HG03196 (cell line): ENCODE measurements around the gene ASGR1.

Experiments
- ATAC-seq: cut with Tn5 transposase; IDR thresholded peaks from one replicate; pipeline ENCODE4 v1.9.1; 2021; ENCODE audit not compliant: unreplicated experiment

The ASGR1 gene

GRCh38 chr17:7124923-7125322, 54.2 kb downstream of the ASGR1 start:
- no peak for ATAC-seq

GRCh38 chr17:7123844-7124243, 55.3 kb downstream of the ASGR1 start:
- no peak for ATAC-seq
